Prostate gland (tissue), 1 donor: ENCODE measurements around the gene ZNF185.

Experiments used
- POLR2A ChIP-seq: fragments of 450-650 bp; IDR thresholded peaks from one replicate; pipeline ENCODE4 v1.6.1; 2016; ENCODE audit warnings: antibody characterized with exemption, mild to moderate bottlenecking
- POLR2AphosphoS5 ChIP-seq: sonication (generic); formaldehyde crosslinking; IDR thresholded peaks from one replicate; pipeline ENCODE4 v1.6.1; 2017; ENCODE audit warnings: antibody characterized with exemption

- TF ChIP-seq POLR2AphosphoS5 (no peak), POLR2A (no peak)
Measured at GRCh38 chrX:152912641-152913040, 14.8 kb downstream of the ZNF185 start.
